WERI-Rb-1 (cell line): ENCODE data around the gene ASTN1.

Experiments used
- DNase-seq: peaks from one replicate; pipeline ENCODE4 v3.0.0-alpha.2; 2020
- H3K27ac ChIP-seq: fragments of 250-450 bp; sonication (Bioruptor Pico); 2 replicates; pipeline ENCODE4 v1.5.1; 2020; ENCODE audit warnings: mild to moderate bottlenecking, moderate library complexity
- H3K27me3 ChIP-seq: fragments of 250-450 bp; sonication (Bioruptor Pico); 2 replicates; pipeline ENCODE4 v1.5.1; 2021; ENCODE audit warnings: mild to moderate bottlenecking, low read depth, moderate library complexity; ENCODE audit not compliant: insufficient read depth, severe bottlenecking
- H3K36me3 ChIP-seq: fragments of 250-450 bp; sonication (Bioruptor Pico); 2 replicates; pipeline ENCODE4 v1.5.1; 2020; ENCODE audit warnings: mild to moderate bottlenecking, moderate library complexity
- H3K4me3 ChIP-seq: 2 replicates; pipeline ENCODE4 v1.5.1; 2011; ENCODE audit warnings: low read depth, mild to moderate bottlenecking, control low read depth, low read length
- H3K9me3 ChIP-seq: fragments of 250-450 bp; sonication (Bioruptor Pico); 2 replicates; pipeline ENCODE4 v1.5.1; 2021; ENCODE audit warnings: mild to moderate bottlenecking, moderate library complexity; ENCODE audit not compliant: severe bottlenecking
- CTCF ChIP-seq: IDR thresholded peaks from 2 replicates; pipeline ENCODE4 v1.5.1; 2011; ENCODE audit warnings: low read depth, mild to moderate bottlenecking, control low read depth, inconsistent platforms, low read length

The ASTN1 gene

GRCh38 chr1:177033628-177034027 lies 130.9 kb downstream of the ASTN1 start:
- Histone ChIP-seq H3K4me3 (no peak overlapping the region), H3K27ac (no peak overlapping the region), H3K27me3 (no peaks in the 10 kb centered on the region), H3K9me3 (no peaks in the 10 kb centered on the region), H3K36me3 (no peaks in the 10 kb centered on the region)
- no peak for DNase-seq
- TF ChIP-seq CTCF = no peak

DNA sequence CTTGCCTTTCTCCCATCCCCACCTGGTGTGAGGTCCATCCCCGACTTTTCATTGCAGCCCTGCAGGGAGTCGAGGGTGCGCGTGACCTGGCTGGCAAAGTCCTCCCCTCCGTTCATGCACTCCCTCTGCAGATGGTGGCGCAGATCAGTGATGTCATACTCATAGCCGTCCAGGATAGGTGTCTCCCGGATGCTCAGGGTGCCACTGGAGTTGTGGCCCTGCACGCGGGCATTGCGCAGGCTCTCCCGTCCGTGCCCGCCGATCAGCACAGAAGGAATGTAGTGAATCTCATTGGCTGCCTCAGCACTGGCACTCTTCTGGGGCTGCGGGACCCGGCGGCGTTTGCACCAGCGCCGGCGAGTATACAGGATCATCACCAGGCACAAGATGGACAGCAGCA lies 132.1 kb downstream of the ASTN1 start:
- H3K36me3 ChIP-seq = no peaks in the 10 kb centered on the region
- no peaks in the 10 kb centered on the region for H3K9me3 ChIP-seq
- no peak overlapping the region for H3K4me3 ChIP-seq
- H3K27ac ChIP-seq = no peak overlapping the region
- H3K27me3 ChIP-seq = no peaks in the 10 kb centered on the region
- DNase-seq = no peak
- TF ChIP-seq CTCF = no peak

DNA sequence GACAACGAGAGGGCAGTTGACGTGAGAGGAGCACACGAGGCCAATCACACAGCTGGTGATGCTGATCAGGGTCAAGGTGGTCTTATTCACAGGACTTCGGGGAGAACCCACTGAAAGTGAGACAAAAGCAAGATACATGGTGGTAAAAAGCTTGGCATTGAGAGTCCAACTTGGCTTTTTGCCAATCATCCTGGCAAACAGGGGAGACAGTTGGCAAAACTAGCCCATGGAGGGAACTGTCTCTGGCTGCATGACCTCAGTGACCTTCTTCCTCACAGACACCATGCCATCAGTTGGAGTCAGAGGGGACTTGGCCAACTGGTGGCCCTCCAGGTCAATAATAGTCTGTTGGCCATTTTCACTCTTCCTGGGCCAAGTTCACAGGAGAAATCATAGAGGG lies 139.9 kb downstream of the ASTN1 start:
- H3K36me3 ChIP-seq = no peaks in the 10 kb centered on the region
- H3K9me3 ChIP-seq = no peaks in the 10 kb centered on the region
- no peaks in the 10 kb centered on the region for H3K27me3 ChIP-seq
- no peak for TF ChIP-seq CTCF
- no peak for DNase-seq
- no peak overlapping the region for H3K27ac ChIP-seq
- H3K4me3 ChIP-seq = no peak overlapping the region

- no peak for TF ChIP-seq CTCF
- DNase-seq = no peak
- H3K27ac ChIP-seq = no peak overlapping the region
Measured at GRCh38 chr1:177023726-177024125, 140.8 kb downstream of the ASTN1 start.

DNA sequence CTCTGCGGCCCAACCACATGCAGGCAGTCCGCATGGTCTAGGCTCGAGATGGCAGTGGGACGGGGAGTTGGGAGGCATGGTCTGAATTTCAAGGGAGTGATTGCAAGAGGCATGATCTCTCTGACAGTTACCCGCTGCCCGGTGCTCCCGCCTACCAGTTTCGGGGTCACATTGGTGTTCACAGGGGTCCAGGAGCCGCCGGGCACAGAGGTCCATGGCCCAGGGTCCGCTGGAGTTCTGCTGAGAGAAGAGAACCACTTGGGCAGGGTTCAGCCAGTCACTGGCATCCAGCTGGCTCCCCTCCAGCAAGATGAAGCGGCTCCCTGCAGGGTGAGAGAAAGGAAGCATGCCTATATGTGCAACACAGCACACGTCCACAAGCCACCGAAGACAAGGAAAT lies 141.3 kb downstream of the ASTN1 start:
- no peak for DNase-seq
- Histone ChIP-seq H3K9me3 (no peaks in the 10 kb centered on the region), H3K4me3 (no peak overlapping the region), H3K27me3 (no peaks in the 10 kb centered on the region), H3K36me3 (no peaks in the 10 kb centered on the region), H3K27ac (no peak overlapping the region)
- TF ChIP-seq CTCF = no peak

More at GRCh38 chr1:177023726-177024125, 140.8 kb downstream of the ASTN1 start:
- no peaks in the 10 kb centered on the region for H3K36me3 ChIP-seq
- H3K4me3 ChIP-seq = no peak overlapping the region
- H3K27me3 ChIP-seq = no peaks in the 10 kb centered on the region
- no peaks in the 10 kb centered on the region for H3K9me3 ChIP-seq

- Histone ChIP-seq H3K27ac (no peak overlapping the region), H3K27me3 (no peaks in the 10 kb centered on the region), H3K4me3 (no peak overlapping the region), H3K36me3 (no peaks in the 10 kb centered on the region), H3K9me3 (no peaks in the 10 kb centered on the region)
- DNase-seq = no peak
- TF ChIP-seq CTCF = no peak
Measured at GRCh38 chr1:177021687-177022086, 142.8 kb downstream of the ASTN1 start.
